Fibroblast of lung (primary cell): ENCODE results near the gene RAB3A. TPM values are rescaled to one million over a fixed set of nuclear protein-coding genes. Genes with fewer than 3 reads are reported as not detected.

ENCODE experiments used
- DNase-seq, 2 donors: peaks; one replicate each; pipeline versions ENCODE4 v3.0.0 to v3.0.0-alpha.2; 2010; ENCODE audit warnings: low read depth in 2 of 2
- H2AFZ ChIP-seq: 2 replicates; pipeline ENCODE4 v1.5.1; 2012; ENCODE audit warnings: low read length, control low read depth, inconsistent platforms
- H3K27ac ChIP-seq: 2 replicates; pipeline ENCODE4 v1.5.1; 2011; ENCODE audit warnings: low read length, control low read depth; ENCODE audit not compliant: insufficient read depth
- H3K27me3 ChIP-seq: 2 replicates; pipeline ENCODE4 v1.5.1; 2011; ENCODE audit warnings: mild to moderate bottlenecking, low read length; ENCODE audit not compliant: control insufficient read depth, insufficient read depth
- H3K36me3 ChIP-seq: 2 replicates; pipeline ENCODE4 v1.5.1; 2011; ENCODE audit warnings: low read length; ENCODE audit not compliant: control insufficient read depth, insufficient read depth
- H3K4me1 ChIP-seq: 2 replicates; pipeline ENCODE4 v1.5.1; 2011; ENCODE audit warnings: low read length; ENCODE audit not compliant: control insufficient read depth, insufficient read depth; ENCODE audit errors: extremely low read depth
- H3K4me2 ChIP-seq: 2 replicates; pipeline ENCODE4 v1.5.1; 2011; ENCODE audit warnings: low read length, control low read depth; ENCODE audit not compliant: insufficient read depth; ENCODE audit errors: extremely low read depth
- H3K4me3 ChIP-seq, 4 experiments: fragments of 200-600 bp in 1 of 4; sonication (generic) in 1 of 4; replicated peaks in 1 of 4; 2 replicates each; pipeline ENCODE4 v1.5.1; 2011 to 2016; ENCODE audit warnings: low read length in 4 of 4, low read depth in 3 of 4, mild to moderate bottlenecking in 3 of 4, control low read depth in 2 of 4, inconsistent platforms in 1 of 4, mixed read lengths in 1 of 4; ENCODE audit not compliant: insufficient read depth in 1 of 4; ENCODE audit errors: control extremely low read depth in 1 of 4
- H3K79me2 ChIP-seq: 2 replicates; pipeline ENCODE4 v1.5.1; 2012; ENCODE audit warnings: mild to moderate bottlenecking, low read length, inconsistent platforms; ENCODE audit not compliant: control insufficient read depth, insufficient read depth
- H3K9ac ChIP-seq: 2 replicates; pipeline ENCODE4 v1.5.1; 2011; ENCODE audit warnings: mild to moderate bottlenecking, low read length, control low read depth; ENCODE audit not compliant: insufficient read depth
- H3K9me3 ChIP-seq: 2 replicates; pipeline ENCODE4 v1.5.1; 2012; ENCODE audit warnings: low read depth, low read length; ENCODE audit not compliant: control insufficient read depth, insufficient read depth
- H4K20me1 ChIP-seq: 2 replicates; pipeline ENCODE4 v1.5.1; 2011; ENCODE audit warnings: low read length; ENCODE audit not compliant: control insufficient read depth, insufficient read depth; ENCODE audit errors: extremely low read depth
- EZH2 ChIP-seq: IDR thresholded peaks from 2 replicates; pipeline ENCODE4 v1.5.1; 2012; ENCODE audit warnings: low read length, control low read depth, mild to moderate bottlenecking; ENCODE audit errors: missing control alignments
- polyA plus RNA-seq, 2 donors: library from polyadenylated mRNA; depleted of rRNA in 1 of 2; stranded (reverse) in 1 of 2; unstranded in 1 of 2; fragments of >200 nt; gene quantifications; 2 replicates each; pipeline ENCODE4 v1.2.1, GENCODE V29; 2011 to 2012; ENCODE audit warnings: missing spikeins in 1 of 2
- total RNA-seq: library from RNA; depleted of rRNA; stranded (reverse); fragments of >200 nt; gene quantifications from 2 replicates; pipeline ENCODE4 v1.2.1, GENCODE V29; 2014
- TF ChIP-seq, protein P1 (sequence below), 2 donors: IDR thresholded peaks in 1 of 2; conservative IDR thresholded peaks in 1 of 2; 1 replicate in 1 of 2; 2 replicates in 1 of 2; pipeline ENCODE4 v1.5.1; 2011 to 2012; ENCODE audit warnings: low read length in 2 of 2, control low read depth in 1 of 2, inconsistent platforms in 1 of 2, low read depth in 1 of 2, mild to moderate bottlenecking in 1 of 2

The RAB3A gene
- total and polyA plus RNA-seq, 2 donors (not counting 1 experiment from before 2014, with no cell fraction given): 2.0 to 3.6 TPM

- TF ChIP-seq EZH2: no peak
- peaks cover 4% of the 10 kb centered on the region for H3K4me1 ChIP-seq
- H3K79me2 ChIP-seq: no peaks in the 10 kb centered on the region
- no peaks in the 10 kb centered on the region for H3K27me3 ChIP-seq
- no peak overlapping the region for H2AFZ ChIP-seq
- H3K9ac ChIP-seq: no peak overlapping the region
- H3K36me3 ChIP-seq: peaks cover 7% of the 10 kb centered on the region
- no peaks in the 10 kb centered on the region for H4K20me1 ChIP-seq
- H3K9me3 ChIP-seq: no peaks in the 10 kb centered on the region
- no peak overlapping the region for H3K4me3 ChIP-seq
- DNase-seq: no peak
- no peak overlapping the region for H3K27ac ChIP-seq
- H3K4me2 ChIP-seq: no peak overlapping the region
Observed at GRCh38 chr19:18172331-18173053, 31.4 kb downstream of the RAB3A start.

DNA sequence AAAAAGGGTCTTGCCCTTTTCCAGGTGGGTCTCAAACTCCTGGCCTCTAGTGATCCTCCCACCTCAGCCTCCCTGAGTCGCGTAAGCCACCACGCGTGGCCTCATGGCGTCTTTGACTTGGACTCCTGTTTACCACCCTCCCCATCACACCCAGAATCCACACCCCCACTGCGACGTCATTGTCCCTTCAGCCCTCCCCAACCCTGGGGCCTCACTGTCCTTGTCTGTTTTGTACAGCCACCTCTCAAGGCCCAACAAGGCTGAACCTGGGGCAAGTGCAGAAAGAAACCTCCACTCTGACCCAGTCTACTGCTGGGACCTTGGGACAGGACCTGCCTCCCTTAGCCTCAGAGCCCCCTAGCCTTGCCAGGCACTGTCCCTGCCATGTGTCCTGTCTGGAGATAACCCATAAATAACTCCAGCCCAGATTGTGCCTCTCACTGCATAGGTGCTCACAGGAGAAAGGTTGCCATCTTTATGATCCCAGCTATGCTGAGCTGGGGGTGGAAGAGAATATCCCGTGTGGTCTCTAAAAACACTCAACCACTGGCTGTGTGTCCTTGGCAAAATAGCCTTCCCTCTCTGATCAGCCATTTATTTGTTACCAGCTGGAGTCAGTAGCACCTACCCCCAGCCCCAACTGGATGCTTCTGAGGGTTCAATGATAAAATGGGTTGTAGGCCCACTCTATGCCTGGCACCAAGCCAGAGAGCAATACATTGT lies 32.1 kb downstream of the RAB3A start:
- Histone ChIP-seq H2AFZ (no peak overlapping the region), H4K20me1 (no peaks in the 10 kb centered on the region), H3K4me2 (no peak overlapping the region), H3K9ac (no peak overlapping the region), H3K27me3 (no peaks in the 10 kb centered on the region), H3K79me2 (no peaks in the 10 kb centered on the region), H3K36me3 (peaks cover 11% of the 10 kb centered on the region), H3K9me3 (no peaks in the 10 kb centered on the region), H3K4me3 (no peak overlapping the region), H3K4me1 (peaks cover 4% of the 10 kb centered on the region), H3K27ac (no peak overlapping the region)
- TF ChIP-seq EZH2: no peak
- TF ChIP-seq, protein P1, sequence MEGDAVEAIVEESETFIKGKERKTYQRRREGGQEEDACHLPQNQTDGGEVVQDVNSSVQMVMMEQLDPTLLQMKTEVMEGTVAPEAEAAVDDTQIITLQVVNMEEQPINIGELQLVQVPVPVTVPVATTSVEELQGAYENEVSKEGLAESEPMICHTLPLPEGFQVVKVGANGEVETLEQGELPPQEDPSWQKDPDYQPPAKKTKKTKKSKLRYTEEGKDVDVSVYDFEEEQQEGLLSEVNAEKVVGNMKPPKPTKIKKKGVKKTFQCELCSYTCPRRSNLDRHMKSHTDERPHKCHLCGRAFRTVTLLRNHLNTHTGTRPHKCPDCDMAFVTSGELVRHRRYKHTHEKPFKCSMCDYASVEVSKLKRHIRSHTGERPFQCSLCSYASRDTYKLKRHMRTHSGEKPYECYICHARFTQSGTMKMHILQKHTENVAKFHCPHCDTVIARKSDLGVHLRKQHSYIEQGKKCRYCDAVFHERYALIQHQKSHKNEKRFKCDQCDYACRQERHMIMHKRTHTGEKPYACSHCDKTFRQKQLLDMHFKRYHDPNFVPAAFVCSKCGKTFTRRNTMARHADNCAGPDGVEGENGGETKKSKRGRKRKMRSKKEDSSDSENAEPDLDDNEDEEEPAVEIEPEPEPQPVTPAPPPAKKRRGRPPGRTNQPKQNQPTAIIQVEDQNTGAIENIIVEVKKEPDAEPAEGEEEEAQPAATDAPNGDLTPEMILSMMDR (conservative IDR thresholded peaks at IDR 0.05 in 1 of 2, IDR thresholded peaks at IDR 0.05 in 1 of 2; ENCODE audit: low read depth in 1 of 2, low read length in 2 of 2): no peak
- DNase-seq: no peak

DNA sequence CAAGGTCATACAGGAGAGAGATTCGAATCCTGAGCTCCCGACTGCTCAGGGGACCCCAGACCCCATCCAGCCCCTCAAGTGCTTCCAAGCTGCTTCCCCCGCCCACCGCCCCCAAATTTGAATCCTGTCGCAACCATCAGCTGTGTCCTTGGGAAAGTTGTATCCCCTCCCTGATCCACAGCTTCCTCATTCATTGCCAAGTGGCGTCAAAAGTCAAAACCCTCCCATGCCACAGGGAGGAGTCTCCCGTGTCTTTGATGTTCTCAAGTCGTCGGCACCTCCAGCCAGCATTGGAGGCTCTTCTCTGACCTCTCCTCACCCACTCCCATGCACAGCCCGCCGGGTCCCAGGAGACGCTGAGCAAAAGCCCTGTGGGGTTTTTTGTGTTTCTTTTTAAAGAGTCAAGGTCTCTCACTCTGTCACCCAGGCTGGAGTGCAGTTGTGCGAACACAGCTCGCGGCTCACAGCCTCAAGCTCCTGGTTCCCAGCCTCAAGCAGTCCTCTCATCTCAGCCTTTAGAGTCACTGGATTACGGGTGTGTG lies 33.1 kb downstream of the RAB3A start:
- H3K9ac ChIP-seq: no peak overlapping the region
- no peak overlapping the region for H2AFZ ChIP-seq
- no peaks in the 10 kb centered on the region for H4K20me1 ChIP-seq
- peaks cover 11% of the 10 kb centered on the region for H3K36me3 ChIP-seq
- no peak overlapping the region for H3K4me2 ChIP-seq
- no peaks in the 10 kb centered on the region for H3K79me2 ChIP-seq
- H3K9me3 ChIP-seq: no peaks in the 10 kb centered on the region
- no peak overlapping the region for H3K4me3 ChIP-seq
- no peaks in the 10 kb centered on the region for H3K27me3 ChIP-seq
- no peak for DNase-seq
- no peak for TF ChIP-seq EZH2
- TF ChIP-seq, protein P1 (conservative IDR thresholded peaks at IDR 0.05 in 1 of 2, IDR thresholded peaks at IDR 0.05 in 1 of 2; ENCODE audit: low read depth in 1 of 2, low read length in 2 of 2): no peak
- no peak overlapping the region for H3K27ac ChIP-seq
- peaks cover 4% of the 10 kb centered on the region for H3K4me1 ChIP-seq
